B cell (primary cell): ENCODE data around the gene RAB39B. TPM values are rescaled to one million over a fixed set of nuclear protein-coding genes. Genes with fewer than 3 reads are reported as not detected.

Experiments
- ATAC-seq: fragments of 200-7000 bp; cut with Tn5 transposase; one replicate; pipeline ENCODE4 v1.10.0; 2021; ENCODE audit warnings: low read depth, mild to moderate bottlenecking, moderate number of reproducible peaks, moderate library complexity
- CTCF ChIA-PET: fragments of 350-600 bp; sonication (Branson Sonifier 250); formaldehyde crosslinking; loops from one replicate; lab custom pipeline; 2021; ENCODE audit warnings: antibody characterized with exemption, inconsistent platforms; lab: Charles Lee
- POLR2A ChIA-PET: fragments of 350-600 bp; sonication (Branson Sonifier 250); formaldehyde crosslinking; loops from one replicate; lab custom pipeline; 2021; ENCODE audit warnings: antibody characterized with exemption; lab: Charles Lee
- DNase-seq: peaks from one replicate; pipeline ENCODE4 v3.0.0; 2013
- H2AFZ ChIP-seq: 2 replicates; pipeline ENCODE4 v1.6.1; 2012; ENCODE audit warnings: mild to moderate bottlenecking, low read depth, low read length; ENCODE audit not compliant: insufficient read depth, poor library complexity, severe bottlenecking
- H3K27ac ChIP-seq, 2 donors: 1 replicate in 1 of 2; 2 replicates in 1 of 2; pipeline ENCODE4 v1.5.1; 2012 to 2013; ENCODE audit warnings: low read length in 2 of 2, mild to moderate bottlenecking in 2 of 2, moderate library complexity in 1 of 2
- H3K27me3 ChIP-seq, 4 experiments: fragments of 200-600 bp in 1 of 4; sonication (generic) in 1 of 4; replicated peaks in 1 of 4; 1 replicate in 2 of 4; 2 replicates in 2 of 4; pipeline versions ENCODE4 v1.6.1 to v1.7.0; 2013 to 2016; ENCODE audit warnings: low read length in 3 of 4, mild to moderate bottlenecking in 2 of 4, mixed read lengths in 1 of 4, moderate library complexity in 1 of 4; ENCODE audit not compliant: insufficient read depth in 4 of 4, control insufficient read depth in 3 of 4; ENCODE audit errors: control extremely low read depth in 1 of 4
- H3K36me3 ChIP-seq, 2 experiments: replicated peaks in 1 of 2; 1 replicate in 1 of 2; 2 replicates in 1 of 2; pipeline versions ENCODE4 v1.6.1 to v1.7.1; 2013; ENCODE audit warnings: low read length in 1 of 2; ENCODE audit not compliant: insufficient read depth in 2 of 2, control insufficient read depth in 1 of 2; ENCODE audit errors: control extremely low read depth in 1 of 2, extremely low read depth in 1 of 2
- H3K4me1 ChIP-seq, 2 donors: fragments of 200-600 bp in 1 of 2; sonication (generic) in 1 of 2; 1 replicate in 1 of 2; 2 replicates in 1 of 2; pipeline versions ENCODE4 v1.5.1 to v1.6.1; 2013 to 2017; ENCODE audit warnings: low read length in 2 of 2; ENCODE audit not compliant: control insufficient read depth in 2 of 2, insufficient read depth in 2 of 2
- H3K4me2 ChIP-seq: replicated peaks from 2 replicates; pipeline ENCODE3; 2012; ENCODE audit warnings: mild to moderate bottlenecking, low read depth, low read length; ENCODE audit not compliant: poor library complexity, severe bottlenecking
- H3K4me3 ChIP-seq, 5 experiments: fragments of 200-600 bp in 1 of 5; sonication (generic) in 1 of 5; 1 replicate in 3 of 5; 2 replicates in 2 of 5; pipeline versions ENCODE4 v1.5.1 to v1.7.0; 2011 to 2016; ENCODE audit warnings: low read length in 4 of 5, mild to moderate bottlenecking in 4 of 5, low read depth in 2 of 5, control low read depth in 1 of 5, moderate library complexity in 1 of 5; ENCODE audit not compliant: insufficient read depth in 1 of 5; ENCODE audit errors: control extremely low read depth in 1 of 5, extremely low read depth in 1 of 5
- H3K79me2 ChIP-seq: fragments of 200-600 bp; sonication (generic); one replicate; pipeline ENCODE4 v1.6.0; 2016; ENCODE audit warnings: low read length; ENCODE audit not compliant: control insufficient read depth, insufficient read depth
- H3K9ac ChIP-seq: fragments of 200-600 bp; sonication (generic); 2 replicates; pipeline ENCODE4 v1.6.1; 2017; ENCODE audit warnings: mild to moderate bottlenecking, low read length, moderate library complexity
- H3K9me3 ChIP-seq, 3 donors: one replicate each; pipeline versions ENCODE4 v1.6.1 to v1.7.1; 2013; ENCODE audit warnings: low read length in 2 of 3; ENCODE audit not compliant: control insufficient read depth in 2 of 3, insufficient read depth in 1 of 3; ENCODE audit errors: control extremely low read depth in 1 of 3
- H4K20me1 ChIP-seq: 2 replicates; pipeline ENCODE4 v1.6.0; 2012; ENCODE audit warnings: mild to moderate bottlenecking, low read length; ENCODE audit not compliant: insufficient read depth, control insufficient read depth, poor library complexity, severe bottlenecking
- H3K27ac Mint-ChIP-seq: one replicate; pipeline ENCODE4 v1.8.0; 2021; ENCODE audit warnings: mixed read lengths
- H3K27me3 Mint-ChIP-seq: one replicate; pipeline ENCODE4 v1.8.0; 2021; ENCODE audit warnings: mixed read lengths
- H3K4me1 Mint-ChIP-seq: one replicate; pipeline ENCODE4 v1.8.0; 2021; ENCODE audit warnings: mixed read lengths
- H3K4me3 Mint-ChIP-seq: one replicate; pipeline ENCODE4 v1.8.0; 2021; ENCODE audit warnings: mixed read lengths
- H3K9me3 Mint-ChIP-seq: one replicate; pipeline ENCODE4 v1.8.0; 2022; ENCODE audit warnings: mixed read lengths; ENCODE audit not compliant: insufficient read depth
- CTCF ChIP-seq: fragments of 200-600 bp; IDR thresholded peaks from one replicate; pipeline ENCODE4 v1.8.0; 2022; ENCODE audit warnings: antibody characterized with exemption, mild to moderate bottlenecking
- EZH2 ChIP-seq: IDR thresholded peaks from 2 replicates; pipeline ENCODE4 v1.6.1; 2012; ENCODE audit warnings: borderline replicate concordance, low read depth, mild to moderate bottlenecking, moderate library complexity, low read length; ENCODE audit not compliant: insufficient read depth, poor library complexity, severe bottlenecking
- WGBS: methylation state at CpG from one replicate; pipeline ENCODE4 v1.1.5; 2013; ENCODE audit warnings: missing lambda C conversion rate; ENCODE audit not compliant: insufficient coverage; 5-methylcytosine and 5-hydroxymethylcytosine counted together
- intact Hi-C: fragments of 100-400 bp; cut with micrococcal nuclease; formaldehyde crosslinking; loops from one replicate; pipeline ENCODE4 v1.10.0; 2022
- polyA plus RNA-seq: library from polyadenylated mRNA; depleted of rRNA; stranded (reverse); fragments of >200 nt; gene quantifications from 2 replicates; pipeline ENCODE4 v1.2.3, GENCODE V29; 2012
- small RNA-seq: library from RNA; depleted of rRNA; stranded (forward); fragments of <200 nt; gene quantifications from one replicate; pipeline ENCODE3, GENCODE V24; 2012; ENCODE audit warnings: low replicate concordance, low read depth; ENCODE audit not compliant: insufficient read length
- total RNA-seq, 2 donors: library from RNA; stranded (reverse); fragments of 120-200 nt in 1 of 2; gene quantifications; 1 replicate in 1 of 2; 2 replicates in 1 of 2; pipeline versions ENCODE4 v1.2.3 to v1.2.4, GENCODE V29; 2013 to 2022

Gene RAB39B
- total and polyA plus RNA-seq, 2 donors (not counting 1 experiment from before 2014, with no cell fraction given), result 2.0 to 8.8 TPM

GRCh38 chrX:155211208-155211607 is 53.1 kb downstream of the RAB39B start:
- CTCF ChIA-PET, result no interaction called here
- Histone ChIP-seq H2AFZ (no peak overlapping the region), H3K4me2 (no peak overlapping the region), H3K27me3 (no peaks in the 10 kb centered on the region), H3K9ac (no peak overlapping the region), H3K79me2 (peaks cover 4% of the 10 kb centered on the region), H3K36me3 (no peaks in the 10 kb centered on the region), H3K9me3 (no peaks in the 10 kb centered on the region), H4K20me1 (no peaks in the 10 kb centered on the region), H3K4me1 (peaks cover 5% of the 10 kb centered on the region in 2 donors), H3K27ac (no peak overlapping the region), H3K4me3 (no peak overlapping the region)
- Mint-ChIP-seq H3K27me3 (peaks cover 3% of the 10 kb centered on the region), H3K4me3 (no peak overlapping the region), H3K27ac (no peak overlapping the region), H3K4me1 (peaks cover 6% of the 10 kb centered on the region), H3K9me3 (no peaks in the 10 kb centered on the region)
- no peak for DNase-seq
- intact Hi-C loops, result no loop called here
- ATAC-seq, result no peak
- WGBS, result no CpG with 5 or more reads among the region's 3 CpGs
- TF ChIP-seq EZH2, result no peak
- TF ChIP-seq CTCF, result no peak
- POLR2A ChIA-PET, result no interaction called here

Small RNA genes lying within 50 kb of the gene (small RNA-seq; reads per million reads assigned to genes)
- gene AC234781.4, result not detected

Other genes starting within 250 kb of the RAB39B start
- 1.4 and 2.9 TPM in 2 replicates for gene F8, start 241.8 kb downstream of the RAB39B start, total RNA-seq
- gene F8, start 241.8 kb downstream of the RAB39B start, polyA plus RNA-seq, result 0.69 and 0.86 TPM in 2 replicates
- 42.3 and 46.5 TPM in 2 replicates for gene FUNDC2, start 237.6 kb downstream of the RAB39B start, total RNA-seq
- 28.8 and 32.3 TPM in 2 replicates for gene FUNDC2, start 237.6 kb downstream of the RAB39B start, polyA plus RNA-seq
- 4.4 and 6.0 TPM in 2 replicates for gene CMC4, start 193.4 kb downstream of the RAB39B start, total RNA-seq
- gene CMC4, start 193.4 kb downstream of the RAB39B start, polyA plus RNA-seq, result 8.3 and 10.1 TPM in 2 replicates
- gene MTCP1, start 193.4 kb downstream of the RAB39B start, total RNA-seq, result 13.4 and 20.3 TPM in 2 replicates
- gene MTCP1, start 193.4 kb downstream of the RAB39B start, polyA plus RNA-seq, result 2.6 and 2.9 TPM in 2 replicates
- 14.3 and 16.9 TPM in 2 replicates for gene BRCC3, start 193.0 kb downstream of the RAB39B start, total RNA-seq
- gene BRCC3, start 193.0 kb downstream of the RAB39B start, polyA plus RNA-seq, result 7.3 and 9.8 TPM in 2 replicates
- 29.7 and 30.0 TPM in 2 replicates for gene VBP1, start 48.0 kb downstream of the RAB39B start, total RNA-seq
- gene VBP1, start 48.0 kb downstream of the RAB39B start, polyA plus RNA-seq, result 6.5 and 9.6 TPM in 2 replicates
- gene CLIC2, start 70.1 kb upstream of the RAB39B start, total RNA-seq, result 0.10 and 0.15 TPM in 2 replicates
- gene CLIC2, start 70.1 kb upstream of the RAB39B start, polyA plus RNA-seq, result 0.13 and 0.16 TPM in 2 replicates
- gene F8A2, start 117.6 kb upstream of the RAB39B start, total RNA-seq, result not detected in 2 replicates
- not detected in 2 replicates for gene F8A2, start 117.6 kb upstream of the RAB39B start, polyA plus RNA-seq
- 7.7 and 14.8 TPM in 2 replicates for gene F8A3, start 194.1 kb upstream of the RAB39B start, total RNA-seq
- 1.2 and 2.3 TPM in 2 replicates for gene F8A3, start 194.1 kb upstream of the RAB39B start, polyA plus RNA-seq